HepG2 (cell line): Measurements from ENCODE around the gene RPS10. TPM values are rescaled to one million over a fixed set of nuclear protein-coding genes. Genes with fewer than 3 reads are reported as not detected.

ENCODE experiments used
- FOSL2 ChIP-seq: sonication (generic); formaldehyde crosslinking; IDR thresholded peaks from 2 replicates; pipeline ENCODE4 v1.4.0; 2020; ENCODE audit warnings: missing genetic modification reagents
- HOXA9 ChIP-seq: sonication (generic); formaldehyde crosslinking; IDR thresholded peaks from 2 replicates; pipeline ENCODE4 v1.8.1; 2022; ENCODE audit warnings: missing genetic modification reagents, mild to moderate bottlenecking, moderate library complexity, borderline replicate concordance
- KDM5A ChIP-seq: fragments of 200-600 bp; sonication (generic); IDR thresholded peaks from 2 replicates; pipeline ENCODE4 v1.7.0; 2018; ENCODE audit warnings: antibody characterized with exemption, mild to moderate bottlenecking, low read length, borderline replicate concordance
- MEF2D ChIP-seq: sonication (generic); formaldehyde crosslinking; IDR thresholded peaks from 2 replicates; pipeline ENCODE4 v1.5.1; 2020; ENCODE audit warnings: mild to moderate bottlenecking, missing genetic modification reagents
- PAX8 ChIP-seq: sonication (generic); formaldehyde crosslinking; IDR thresholded peaks from 2 replicates; pipeline ENCODE4 v1.8.0; 2022; ENCODE audit warnings: mild to moderate bottlenecking, missing genetic modification reagents, borderline replicate concordance
- REST ChIP-seq, 2 experiments: IDR thresholded peaks; 2 replicates each; pipeline ENCODE4 v1.6.1; 2011 to 2012; ENCODE audit warnings: low read length in 2 of 2, borderline replicate concordance in 1 of 2, low read depth in 1 of 2, mild to moderate bottlenecking in 1 of 2, moderate library complexity in 1 of 2
- TBL1XR1 ChIP-seq: fragments of 150-350 bp; IDR thresholded peaks from 2 replicates; pipeline ENCODE4 v1.6.1; 2014; ENCODE audit warnings: borderline replicate concordance, low read length; ENCODE audit not compliant: partially characterized antibody
- YY1 ChIP-seq: IDR thresholded peaks from 2 replicates; pipeline ENCODE4 v1.6.1; 2011; ENCODE audit warnings: low read length, low read depth, moderate library complexity, mild to moderate bottlenecking; ENCODE audit not compliant: insufficient read depth, insufficient replicate concordance
- ZNF235 ChIP-seq: sonication (generic); formaldehyde crosslinking; IDR thresholded peaks from 2 replicates; pipeline ENCODE4 v1.8.1; 2023; ENCODE audit warnings: mild to moderate bottlenecking, missing genetic modification reagents, borderline replicate concordance
- ZNF639 ChIP-seq: conservative IDR thresholded peaks from 2 replicates; pipeline ENCODE4 v1.6.1; 2018; ENCODE audit warnings: missing genetic modification reagents
- ZNF644 ChIP-seq: IDR thresholded peaks from 2 replicates; pipeline ENCODE4 v1.6.1; 2016; ENCODE audit warnings: low read depth
- ZNF652 ChIP-seq: IDR thresholded peaks from 2 replicates; pipeline ENCODE4 v1.6.1; 2016; ENCODE audit warnings: low read depth, borderline replicate concordance
- ZNF7 ChIP-seq: IDR thresholded peaks from 2 replicates; pipeline ENCODE4 v1.6.1; 2016; ENCODE audit warnings: missing biosample characterization, missing genetic modification reagents
- polyA plus RNA-seq, 8 experiments: library from polyadenylated mRNA; depleted of rRNA in 3 of 8; stranded (reverse) in 7 of 8; unstranded in 1 of 8; fragments of >200 nt; fragmentation: Illumina TruSeq in 4 of 8; extraction: Trizol in 4 of 8; gene quantifications; 2 replicates each; pipeline versions ENCODE4 v1.2.1 to v1.2.3, GENCODE V29; 2011 to 2016; ENCODE audit warnings: low read depth in 4 of 8, missing spikeins in 1 of 8, mixed read lengths in 1 of 8; ENCODE audit not compliant: insufficient read depth in 1 of 8
- total RNA-seq, 5 experiments: library from RNA; depleted of rRNA; stranded (reverse); fragments of >200 nt; fragmentation: Illumina TruSeq; extraction: Trizol; gene quantifications; 2 replicates each; pipeline ENCODE4 v1.2.3, GENCODE V29; 2016; ENCODE audit warnings: low read depth in 1 of 5
- TF ChIP-seq, protein P1 (sequence below): sonication (generic); formaldehyde crosslinking; IDR thresholded peaks from 2 replicates; pipeline ENCODE4 v1.8.0; 2022; ENCODE audit warnings: mild to moderate bottlenecking, missing genetic modification reagents, borderline replicate concordance
- TF ChIP-seq, protein P2 (sequence below): sonication (generic); formaldehyde crosslinking; IDR thresholded peaks from 2 replicates; pipeline ENCODE4 v1.5.1; 2020; ENCODE audit warnings: mild to moderate bottlenecking, missing genetic modification reagents
- TF ChIP-seq, protein P3 (sequence below): IDR thresholded peaks from 2 replicates; pipeline ENCODE4 v1.6.1; 2016

The RPS10 gene
- total and polyA plus RNA-seq, 2 of the 13 experiments (the other 11 are each of a cell fraction or from before 2014, with no cell fraction given), result 2,909 to 4,648 TPM

- TF ChIP-seq, protein P1, sequence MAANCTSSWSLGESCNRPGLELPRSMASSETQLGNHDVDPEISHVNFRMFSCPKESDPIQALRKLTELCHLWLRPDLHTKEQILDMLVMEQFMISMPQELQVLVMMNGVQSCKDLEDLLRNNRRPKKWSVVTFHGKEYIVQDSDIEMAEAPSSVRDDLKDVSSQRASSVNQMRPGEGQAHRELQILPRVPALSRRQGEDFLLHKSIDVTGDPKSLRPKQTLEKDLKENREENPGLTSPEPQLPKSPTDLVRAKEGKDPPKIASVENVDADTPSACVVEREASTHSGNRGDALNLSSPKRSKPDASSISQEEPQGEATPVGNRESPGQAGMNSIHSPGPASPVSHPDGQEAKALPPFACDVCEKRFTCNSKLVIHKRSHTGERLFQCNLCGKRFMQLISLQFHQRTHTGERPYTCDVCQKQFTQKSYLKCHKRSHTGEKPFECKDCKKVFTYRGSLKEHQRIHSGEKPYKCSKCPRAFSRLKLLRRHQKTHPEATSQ (CRISPR knock-in tag), result peak; percentile 37; the same call in 1 of the 2 replicates
- no peak for TF ChIP-seq ZNF235 (CRISPR knock-in tag)
- TF ChIP-seq PAX8 (CRISPR knock-in tag), result no peak
- no peak for TF ChIP-seq MEF2D (CRISPR knock-in tag)
- peak; percentile 30 for TF ChIP-seq TBL1XR1
- no peak for TF ChIP-seq FOSL2 (CRISPR knock-in tag)
- peak in 1 of 2 experiments; percentile 80; a peak in 1 of 4 replicates for TF ChIP-seq REST (IDR thresholded peaks at IDR 0.05; ENCODE audit: borderline replicate concordance in 1 of 2, low read depth in 1 of 2, low read length in 2 of 2)
- no peak for TF ChIP-seq HOXA9 (CRISPR knock-in tag)
- TF ChIP-seq, protein P2, sequence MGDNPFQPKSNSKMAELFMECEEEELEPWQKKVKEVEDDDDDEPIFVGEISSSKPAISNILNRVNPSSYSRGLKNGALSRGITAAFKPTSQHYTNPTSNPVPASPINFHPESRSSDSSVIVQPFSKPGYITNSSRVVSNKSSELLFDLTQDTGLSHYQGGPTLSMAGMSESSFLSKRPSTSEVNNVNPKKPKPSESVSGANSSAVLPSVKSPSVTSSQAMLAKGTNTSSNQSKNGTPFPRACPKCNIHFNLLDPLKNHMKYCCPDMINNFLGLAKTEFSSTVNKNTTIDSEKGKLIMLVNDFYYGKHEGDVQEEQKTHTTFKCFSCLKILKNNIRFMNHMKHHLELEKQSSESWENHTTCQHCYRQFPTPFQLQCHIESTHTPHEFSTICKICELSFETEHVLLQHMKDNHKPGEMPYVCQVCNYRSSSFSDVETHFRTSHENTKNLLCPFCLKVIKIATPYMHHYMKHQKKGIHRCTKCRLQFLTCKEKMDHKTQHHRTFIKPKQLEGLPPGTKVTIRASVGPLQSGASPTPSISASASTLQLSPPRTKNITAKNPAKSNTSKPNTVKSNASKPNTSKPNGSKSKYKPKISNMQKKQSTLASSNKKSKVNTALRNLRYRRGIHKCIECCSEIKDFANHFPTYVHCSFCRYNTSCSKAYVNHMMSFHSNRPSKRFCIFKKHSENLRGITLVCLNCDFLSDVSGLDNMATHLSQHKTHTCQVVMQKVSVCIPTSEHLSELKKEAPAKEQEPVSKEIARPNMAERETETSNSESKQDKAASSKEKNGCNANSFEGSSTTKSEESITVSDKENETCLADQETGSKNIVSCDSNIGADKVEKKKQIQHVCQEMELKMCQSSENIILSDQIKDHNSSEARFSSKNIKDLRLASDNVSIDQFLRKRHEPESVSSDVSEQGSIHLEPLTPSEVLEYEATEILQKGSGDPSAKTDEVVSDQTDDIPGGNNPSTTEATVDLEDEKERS (CRISPR knock-in tag), result no peak
- TF ChIP-seq YY1, result peak; percentile 22
- no peak for TF ChIP-seq ZNF652 (CRISPR knock-in tag)
- TF ChIP-seq KDM5A, result peak; percentile 4; the same call in 1 of the 2 replicates
- TF ChIP-seq, protein P3, sequence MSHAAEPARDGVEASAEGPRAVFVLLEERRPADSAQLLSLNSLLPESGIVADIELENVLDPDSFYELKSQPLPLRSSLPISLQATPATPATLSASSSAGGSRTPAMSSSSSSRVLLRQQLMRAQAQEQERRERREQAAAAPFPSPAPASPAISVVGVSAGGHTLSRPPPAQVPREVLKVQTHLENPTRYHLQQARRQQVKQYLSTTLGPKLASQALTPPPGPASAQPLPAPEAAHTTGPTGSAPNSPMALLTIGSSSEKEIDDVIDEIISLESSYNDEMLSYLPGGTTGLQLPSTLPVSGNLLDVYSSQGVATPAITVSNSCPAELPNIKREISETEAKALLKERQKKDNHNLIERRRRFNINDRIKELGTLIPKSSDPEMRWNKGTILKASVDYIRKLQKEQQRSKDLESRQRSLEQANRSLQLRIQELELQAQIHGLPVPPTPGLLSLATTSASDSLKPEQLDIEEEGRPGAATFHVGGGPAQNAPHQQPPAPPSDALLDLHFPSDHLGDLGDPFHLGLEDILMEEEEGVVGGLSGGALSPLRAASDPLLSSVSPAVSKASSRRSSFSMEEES (CRISPR knock-in tag), result no peak
- no peak for TF ChIP-seq ZNF7 (CRISPR knock-in tag)
- peak; percentile 83 for TF ChIP-seq ZNF644 (CRISPR knock-in tag)
- 0 out of 2 replicates have a peak, but pooled peaks have one; percentile 27 for TF ChIP-seq ZNF639
These were observed 35.1 kb downstream of the RPS10 start (continued) for GRCh38 chr6:34390531-34391472.
